ENCODE results near the gene SVEP1.
"Not testable (repeated sequence)": the region's sequence is repeated elsewhere in the genome, so short reads cannot be mapped to it uniquely, and the experiment has no call there.

The SVEP1 gene

DNA sequence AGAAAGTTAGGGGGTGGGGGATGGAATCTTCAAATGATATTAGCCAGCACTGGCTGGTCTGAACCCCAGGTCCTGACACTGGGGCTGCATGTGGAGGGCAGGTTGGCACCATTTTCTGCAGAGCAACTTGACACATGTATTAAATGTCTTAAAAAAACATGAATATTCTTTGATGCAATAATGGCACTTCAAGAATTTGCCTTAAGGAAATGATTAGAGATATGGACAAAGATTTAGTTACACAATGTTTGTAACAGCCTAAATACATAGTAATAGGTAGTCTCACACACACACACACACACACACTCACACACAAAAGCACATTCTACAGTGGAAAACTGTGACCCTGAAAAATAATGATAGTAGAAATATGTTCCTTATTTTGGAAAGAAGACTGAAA, 3.6 kb downstream of the SVEP1 start:
- no peak for FAIRE-seq

DNA sequence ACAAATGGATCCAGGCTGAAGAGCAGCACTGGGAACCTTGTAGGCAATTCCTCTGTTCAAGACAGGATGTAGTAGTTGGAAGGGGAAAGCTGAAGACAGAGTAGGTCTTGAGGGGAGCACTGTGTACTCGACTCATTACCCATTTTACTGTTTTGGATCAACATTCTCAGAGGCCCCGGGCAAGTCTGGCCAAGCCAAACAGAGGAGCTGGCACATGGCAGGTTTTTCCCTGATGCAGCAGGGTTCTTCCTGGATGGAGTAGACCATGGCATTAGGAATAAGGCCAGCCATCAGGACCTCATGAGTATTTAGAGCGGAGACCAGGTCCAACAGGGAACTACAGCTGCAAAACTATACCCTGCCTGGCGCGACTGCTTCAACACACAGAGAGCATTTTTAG, 4.4 kb downstream of the SVEP1 start:
- no peak for FAIRE-seq

DNA sequence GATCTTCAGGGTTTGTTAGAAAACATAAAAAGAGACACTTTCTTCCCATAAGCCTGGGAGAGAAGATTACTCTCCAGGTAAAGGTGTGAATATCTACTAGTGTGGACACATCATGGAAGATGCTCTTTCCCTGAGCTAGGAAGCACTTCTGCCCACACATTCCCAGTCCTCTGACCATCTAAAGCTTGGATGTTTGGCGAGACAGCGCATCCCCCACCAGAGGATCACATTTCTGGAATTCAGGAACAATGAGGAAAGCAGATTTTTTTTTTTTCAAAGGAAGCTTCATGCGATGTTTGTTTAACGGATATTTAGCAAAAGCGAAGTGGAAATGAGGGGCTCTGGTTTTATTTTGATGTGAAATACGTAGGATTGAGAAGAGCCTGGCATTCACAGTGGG, 6.2 kb downstream of the SVEP1 start:
- no peak for FAIRE-seq

DNA sequence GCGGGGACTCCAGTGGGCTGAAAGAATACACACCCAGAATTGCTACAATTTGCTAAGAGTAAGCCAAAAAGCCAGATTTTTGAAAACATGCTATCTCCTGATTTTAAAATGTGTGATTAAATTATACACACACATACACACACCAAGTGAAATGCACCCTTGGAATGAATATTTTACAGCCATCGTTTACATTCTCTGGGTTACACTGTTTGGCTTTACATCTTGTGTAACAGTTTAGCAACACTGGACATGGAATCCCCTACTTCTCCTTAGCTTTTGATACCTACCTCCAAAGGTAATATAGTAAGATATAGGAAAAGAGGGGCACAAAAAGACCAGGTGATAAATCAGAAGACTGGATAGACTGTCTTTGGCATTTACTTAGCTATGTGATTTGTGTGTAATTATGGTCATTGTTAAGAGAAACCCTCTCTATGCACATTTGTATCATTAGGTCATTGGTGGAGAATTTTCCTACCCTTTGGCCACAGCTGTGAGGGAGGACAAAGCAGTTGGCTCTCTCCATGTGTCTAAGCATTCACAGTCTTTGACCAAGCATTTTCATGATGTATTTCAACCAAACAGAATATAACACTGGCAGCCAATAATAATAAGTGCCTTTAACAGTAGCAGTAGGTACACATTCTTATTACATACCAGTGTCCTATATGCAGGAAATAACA, 7.6 kb downstream of the SVEP1 start:
- no peak for FAIRE-seq

DNA sequence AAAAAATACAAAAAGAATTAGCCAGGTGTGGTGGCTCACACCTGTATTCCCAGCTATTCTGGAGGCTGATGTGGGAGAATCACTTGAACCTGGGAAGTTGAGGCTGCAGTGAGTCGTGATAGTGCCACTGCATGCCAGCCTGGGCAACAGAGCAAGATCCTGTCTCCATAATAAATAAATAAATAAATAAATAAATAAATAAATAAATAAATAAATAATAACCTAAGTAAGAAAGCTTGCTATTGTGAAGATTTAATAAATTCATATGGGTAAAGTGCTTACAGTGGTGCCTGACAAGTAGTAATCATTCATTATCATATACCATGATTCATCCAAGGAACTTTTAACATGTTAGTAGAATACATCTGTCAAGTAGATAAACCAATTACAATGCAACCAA, 13.4 kb downstream of the SVEP1 start:
- no peak for FAIRE-seq

DNA sequence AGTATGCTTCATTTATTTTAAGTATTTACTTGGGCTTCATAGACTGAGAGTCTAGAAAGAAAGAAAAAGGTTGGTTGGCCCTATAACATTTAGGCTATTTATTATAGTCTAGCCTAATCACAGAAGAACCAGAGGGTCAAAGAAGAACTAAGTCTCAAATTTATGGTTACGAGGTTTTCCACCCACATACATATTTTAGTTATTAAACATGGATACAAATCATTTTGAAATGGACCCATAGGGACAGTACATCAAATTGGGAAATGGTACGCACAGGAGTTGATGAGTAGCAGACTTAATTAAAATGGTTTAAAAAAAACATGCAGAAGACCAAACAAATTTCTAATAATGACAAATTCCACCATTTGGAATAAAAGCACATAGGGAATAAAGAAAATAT, 17.7 kb downstream of the SVEP1 start:
- FAIRE-seq, result no peak

DNA sequence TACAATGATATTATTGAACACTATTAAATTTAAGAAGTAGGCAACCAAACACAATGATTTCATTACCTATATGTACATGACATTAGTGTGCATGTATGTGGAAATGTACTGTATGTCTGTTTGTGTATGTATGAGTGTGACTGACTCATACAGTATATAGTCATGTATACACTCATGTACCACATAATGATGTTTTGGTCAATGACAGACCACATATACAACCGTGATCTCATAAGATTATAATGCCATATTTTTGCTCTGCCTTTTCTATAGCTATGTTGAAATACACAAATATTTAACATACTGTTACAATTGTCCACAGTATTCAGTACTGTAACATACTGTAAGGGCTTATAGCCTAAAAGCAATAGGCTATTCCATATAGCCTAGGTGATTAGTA, 19.7 kb downstream of the SVEP1 start:
- no peak for FAIRE-seq

DNA sequence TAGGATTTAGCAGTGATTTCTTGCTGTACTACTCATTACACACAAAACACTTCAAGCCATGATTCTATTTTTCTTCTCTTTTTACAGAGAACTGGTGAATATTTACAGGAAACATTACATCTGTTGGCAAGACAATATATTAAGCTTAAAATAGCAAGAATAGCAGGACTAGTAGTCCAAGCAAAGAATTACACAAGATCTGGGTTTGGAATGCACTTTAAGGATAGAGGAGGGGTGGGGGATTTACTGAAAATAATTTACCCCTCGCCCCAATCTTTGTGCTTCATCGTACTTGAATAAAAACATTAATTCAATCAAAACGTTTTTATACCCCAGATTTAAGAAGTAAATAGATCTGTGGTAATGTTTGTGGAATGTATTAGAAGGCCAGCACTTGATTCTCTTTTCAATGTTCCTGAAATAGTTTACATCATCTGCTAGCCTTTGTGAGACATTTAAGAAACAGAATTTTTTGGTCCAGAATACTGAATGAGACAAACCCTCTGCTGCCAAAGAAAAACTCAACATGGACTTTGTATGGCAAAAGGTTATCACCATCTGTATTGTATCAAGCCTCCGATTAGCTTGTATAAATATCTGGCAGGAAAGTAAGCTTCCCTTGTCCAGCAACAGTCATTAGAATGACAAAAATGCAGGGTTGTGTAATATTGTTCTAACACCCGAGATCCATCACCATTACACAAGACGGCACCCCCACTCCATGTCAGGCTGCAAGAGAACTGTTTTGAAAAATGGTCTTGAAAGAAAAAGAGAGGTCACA, 23.8 kb downstream of the SVEP1 start:
- no peak for FAIRE-seq

DNA sequence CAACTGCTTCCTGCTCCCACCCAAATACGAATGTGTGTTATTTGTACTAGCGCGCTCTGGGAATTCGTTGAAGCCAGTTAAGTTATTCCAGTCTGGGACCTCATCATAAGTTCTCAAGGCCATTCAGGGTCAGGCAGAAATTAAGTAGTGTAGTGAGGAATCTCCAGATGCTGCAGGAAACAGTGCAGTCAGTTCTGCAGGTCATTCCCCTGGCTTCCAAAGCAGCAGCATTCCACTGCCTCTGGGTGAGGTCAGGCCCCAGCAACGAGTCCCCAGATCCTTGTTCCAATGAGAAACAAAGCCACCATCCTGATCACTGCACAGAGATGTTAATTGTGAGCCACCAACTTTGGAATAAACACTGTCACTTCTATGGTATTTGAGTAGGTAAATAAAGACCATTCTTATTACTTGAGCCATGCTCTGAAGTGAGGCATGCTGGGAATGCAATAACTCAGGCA, 33.1 kb downstream of the SVEP1 start:
- FAIRE-seq, result no peak

DNA sequence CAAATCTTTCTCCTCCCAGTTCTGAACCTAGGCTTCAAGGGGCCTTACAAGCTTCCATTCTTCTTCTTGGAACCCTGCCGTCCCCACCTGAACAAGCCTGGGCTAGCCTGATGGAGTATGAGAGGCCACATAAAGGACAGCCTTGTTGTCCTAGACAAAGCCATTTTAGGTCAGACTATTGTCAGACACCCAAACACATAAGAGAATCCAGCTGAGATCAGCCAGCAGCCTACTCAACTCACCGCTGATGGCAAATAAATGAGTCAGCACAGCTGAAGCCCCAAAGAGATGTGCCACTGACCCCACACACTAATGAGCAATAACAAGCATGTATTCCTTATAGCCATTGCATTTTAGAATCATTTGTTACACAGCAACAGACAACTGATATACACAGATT, 33.8 kb downstream of the SVEP1 start:
- no peak for FAIRE-seq

DNA sequence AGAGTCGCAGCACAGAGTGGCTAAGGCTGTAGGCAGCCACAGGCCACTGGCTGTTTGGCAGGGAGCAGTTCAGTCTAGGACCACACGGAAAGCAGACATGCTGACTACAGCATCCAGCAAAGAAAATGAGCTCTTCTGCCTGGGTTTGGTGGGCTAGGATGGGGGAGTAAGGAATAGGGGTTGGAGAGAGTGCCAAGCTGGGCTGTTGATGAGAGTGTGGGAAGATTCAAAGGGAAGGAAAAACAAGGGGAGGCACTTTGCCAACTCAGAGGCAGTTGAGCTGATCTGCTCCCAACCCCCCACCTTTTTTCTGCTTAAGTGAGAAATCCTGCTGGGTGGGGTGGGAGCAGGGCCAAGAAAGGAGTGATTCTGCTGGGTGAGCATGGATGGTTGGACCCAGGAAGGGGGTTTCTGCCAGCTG, 35.9 kb downstream of the SVEP1 start:
- no peak for FAIRE-seq

DNA sequence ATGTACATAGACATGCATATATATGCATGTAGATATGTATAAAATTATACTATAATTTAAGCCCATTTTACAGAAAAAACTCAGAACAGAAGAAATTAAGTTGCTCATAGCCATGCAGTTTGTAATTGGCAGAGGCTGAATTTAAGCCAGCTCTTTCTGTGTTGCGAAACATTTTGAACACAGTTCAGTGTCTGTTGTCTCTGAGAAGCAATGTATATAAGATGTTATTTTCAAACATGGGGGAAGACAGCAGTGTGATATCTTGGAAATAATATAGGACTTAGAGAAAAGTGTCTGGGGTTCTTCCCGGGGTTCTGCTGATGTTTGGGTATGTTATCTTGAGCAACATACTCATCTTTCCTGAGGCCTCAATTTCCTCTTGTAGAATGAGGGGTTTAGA, 37.6 kb downstream of the SVEP1 start:
- FAIRE-seq, result no peak

DNA sequence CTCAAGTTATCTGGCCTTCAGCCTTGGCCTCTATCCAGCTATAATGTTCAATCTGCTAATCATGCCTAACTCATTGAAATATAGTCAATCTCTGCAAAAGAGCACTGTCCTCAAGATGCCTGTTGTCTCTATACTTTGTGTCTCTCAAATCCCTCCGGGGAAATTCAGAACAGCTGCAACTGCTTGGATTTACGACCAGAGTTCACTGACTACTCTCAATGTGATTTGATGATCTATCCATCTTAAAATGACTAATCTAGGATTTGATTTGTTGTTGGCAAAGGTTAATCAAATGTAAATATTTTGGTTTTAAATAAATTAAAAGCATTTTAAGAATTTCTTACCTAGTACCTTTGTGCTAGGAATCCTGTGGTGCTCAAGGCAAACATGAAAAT, 40.9 kb downstream of the SVEP1 start:
- FAIRE-seq, result no peak

DNA sequence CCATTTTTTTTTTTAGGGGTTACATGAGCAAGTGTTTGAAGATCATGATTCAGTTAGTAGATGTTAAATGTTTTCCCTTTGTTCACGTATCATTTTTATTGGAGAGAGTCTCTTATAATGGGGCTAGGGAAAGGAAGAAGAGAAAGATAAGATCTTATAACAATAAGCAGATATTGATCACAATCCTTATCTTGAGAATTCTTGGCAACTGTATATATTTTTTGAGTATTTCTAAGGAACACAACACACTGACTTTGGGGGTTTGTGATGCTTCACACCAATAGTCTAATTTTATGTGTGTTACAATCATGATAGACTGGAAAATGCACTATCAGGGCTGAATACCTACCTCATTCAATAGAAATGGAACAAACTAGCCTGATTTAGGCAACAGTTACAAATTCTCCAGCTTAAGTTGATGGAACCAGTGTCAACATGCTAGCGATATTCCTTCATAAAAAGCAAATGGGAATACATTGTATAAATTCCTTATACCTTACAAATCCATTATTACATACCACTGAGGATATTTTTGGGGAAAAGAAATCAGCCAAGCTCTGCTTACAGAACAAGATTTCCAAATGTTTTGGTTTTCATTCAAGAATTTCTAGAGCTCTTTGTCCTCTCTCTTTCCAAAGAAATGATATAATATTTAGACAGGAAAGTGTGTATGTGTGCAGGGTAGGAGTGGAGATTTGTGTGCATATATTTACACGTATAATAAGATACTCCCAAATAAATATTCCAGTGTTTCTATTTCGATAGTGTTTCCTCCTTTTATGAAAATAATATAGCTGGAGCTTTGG, 41.5 kb downstream of the SVEP1 start:
- FAIRE-seq, result no peak

DNA sequence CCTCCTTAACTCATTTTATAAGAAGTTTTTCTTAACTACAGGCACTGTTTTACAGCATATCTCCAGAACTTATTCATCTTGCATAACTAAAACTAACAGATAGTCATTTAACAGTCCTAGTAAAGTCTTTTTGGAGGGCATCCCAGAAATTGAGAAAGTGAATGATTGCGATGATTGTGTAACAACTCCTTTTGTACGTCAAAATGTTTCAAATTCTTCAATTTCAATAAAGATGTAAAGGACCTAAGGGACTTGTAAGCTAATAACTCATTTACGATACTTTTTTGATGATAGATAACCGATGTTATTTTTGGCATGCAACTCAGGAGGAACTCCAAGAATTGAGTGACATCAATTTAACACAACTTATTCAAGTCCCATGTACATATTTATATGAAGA, 42.7 kb downstream of the SVEP1 start:
- FAIRE-seq, result no peak

DNA sequence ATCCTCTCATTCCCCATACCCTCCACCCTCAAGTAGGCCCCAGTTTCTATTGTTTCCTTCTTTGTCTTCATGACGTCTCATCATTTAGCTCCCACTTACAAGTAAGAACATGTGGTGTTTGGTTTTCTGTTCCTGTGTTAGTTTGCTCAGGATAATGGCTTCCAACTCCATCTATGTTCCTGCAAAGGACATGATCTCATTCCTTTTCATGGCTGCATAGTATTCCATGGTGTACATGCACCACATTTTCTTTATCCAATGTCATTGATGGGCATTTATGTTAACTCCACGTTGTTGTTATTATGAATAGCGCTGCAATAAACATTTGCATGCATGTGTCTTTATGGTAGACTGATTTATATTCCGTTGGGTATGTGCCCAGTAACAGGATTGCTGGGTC, 45.4 kb downstream of the SVEP1 start:
- FAIRE-seq, result not testable (repeated sequence)

DNA sequence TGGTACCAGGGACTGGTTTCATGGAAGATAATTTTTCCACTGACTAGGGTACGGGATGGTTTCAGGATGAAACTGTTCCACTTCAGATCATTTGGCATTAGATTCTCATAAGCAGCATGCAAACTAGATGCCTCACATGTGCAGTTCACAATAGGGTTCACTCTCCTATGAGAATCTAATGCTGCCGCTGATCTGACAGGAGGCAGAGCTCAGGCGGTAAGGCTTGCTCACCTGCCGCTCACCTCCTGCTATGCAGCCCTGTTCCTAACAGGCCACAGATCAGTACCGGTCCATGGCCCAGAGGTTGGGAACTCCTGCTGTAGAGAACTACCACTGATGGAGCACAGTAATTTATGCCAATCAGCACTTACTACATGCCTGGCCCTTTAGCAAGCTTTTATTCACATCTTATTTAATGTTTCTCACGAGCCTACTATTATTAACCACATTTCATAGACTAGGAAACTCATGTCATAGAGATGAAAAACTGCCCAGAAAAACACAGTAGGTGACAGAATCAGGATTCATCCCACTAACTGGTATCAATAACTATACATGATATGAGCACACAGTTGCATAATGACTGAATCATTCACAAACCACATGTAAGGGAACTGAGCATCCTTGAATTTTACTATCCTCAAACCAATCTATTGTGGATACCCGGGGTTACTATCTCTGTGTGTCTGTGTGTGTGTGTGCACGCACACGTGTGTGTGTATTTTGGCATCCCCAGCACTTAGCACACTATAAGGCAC, 46.5 kb downstream of the SVEP1 start:
- FAIRE-seq, result no peak

DNA sequence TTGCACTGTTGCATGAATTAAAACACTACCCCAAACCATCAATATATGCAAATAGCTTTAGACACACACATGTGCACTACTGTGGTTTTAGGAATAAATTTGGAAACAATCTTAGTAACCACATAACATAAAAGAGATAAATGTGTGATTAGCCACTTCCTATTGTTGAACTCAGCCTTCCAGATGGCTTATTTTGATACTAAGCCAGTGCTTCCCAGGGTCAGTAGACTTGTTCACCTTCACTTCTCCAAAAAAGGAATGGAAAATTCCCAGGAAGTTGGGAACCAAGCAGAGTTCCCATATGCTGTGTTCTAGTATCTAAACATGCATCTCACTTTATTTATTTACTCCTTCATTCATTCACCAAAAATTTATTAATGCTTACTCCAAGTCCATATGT, 47.8 kb downstream of the SVEP1 start:
- no peak for FAIRE-seq

DNA sequence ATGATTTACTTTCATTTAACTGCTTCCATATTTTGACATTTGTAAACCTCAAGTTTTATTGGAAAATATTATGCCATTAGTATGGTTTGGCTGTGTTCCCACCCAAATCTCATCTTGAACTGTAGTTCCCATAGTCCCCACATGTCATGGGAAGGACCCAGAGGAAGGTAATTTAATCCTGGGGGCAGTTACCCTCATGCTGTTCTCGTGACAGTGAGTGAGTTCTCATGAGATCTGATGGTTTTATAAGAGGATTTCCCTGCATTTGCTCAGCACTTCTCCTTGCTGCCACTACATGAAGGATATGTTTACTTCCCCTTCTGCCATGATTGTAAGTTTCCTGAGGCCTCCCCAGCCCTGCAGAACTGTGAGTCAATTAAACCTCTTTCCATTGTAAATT, 48.3 kb downstream of the SVEP1 start:
- FAIRE-seq, result not testable (repeated sequence)

DNA sequence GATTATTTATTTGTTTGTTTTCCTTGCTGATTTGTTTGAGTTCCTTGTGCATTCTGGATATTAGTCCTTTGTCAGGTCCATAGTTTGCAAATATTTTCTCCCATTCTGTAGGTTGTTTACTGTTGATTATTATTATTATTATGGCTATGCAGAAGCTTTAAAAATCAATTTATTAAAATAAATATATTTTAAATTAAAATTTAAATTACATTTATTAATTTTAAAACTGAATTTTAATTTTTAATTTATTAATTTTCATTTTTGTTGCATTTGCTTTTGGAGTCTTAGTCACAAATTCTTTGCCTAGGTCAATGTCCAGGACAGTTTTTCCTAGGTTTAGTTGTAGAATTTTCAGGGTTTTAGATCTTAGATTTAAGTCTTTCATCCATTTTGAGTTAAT, 50.9 kb downstream of the SVEP1 start:
- no peak for FAIRE-seq

DNA sequence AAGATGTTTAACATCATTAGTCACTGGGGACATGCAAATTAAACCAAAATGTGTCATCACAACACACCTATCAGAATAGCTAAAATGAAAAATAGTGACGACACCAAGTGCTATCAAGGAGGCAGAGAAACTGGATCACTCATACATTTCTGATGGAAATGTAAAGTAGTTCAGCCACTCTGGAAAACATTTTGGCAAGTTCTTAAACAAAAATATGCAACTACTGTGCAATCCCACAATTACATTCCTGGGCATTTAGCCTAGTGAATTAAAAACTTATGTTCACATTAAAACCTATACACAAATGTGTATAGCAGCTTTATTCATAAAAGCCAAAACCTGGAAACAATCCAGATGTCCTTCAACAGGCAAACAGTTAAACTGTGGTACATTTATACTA, 53.1 kb downstream of the SVEP1 start:
- no peak for FAIRE-seq

DNA sequence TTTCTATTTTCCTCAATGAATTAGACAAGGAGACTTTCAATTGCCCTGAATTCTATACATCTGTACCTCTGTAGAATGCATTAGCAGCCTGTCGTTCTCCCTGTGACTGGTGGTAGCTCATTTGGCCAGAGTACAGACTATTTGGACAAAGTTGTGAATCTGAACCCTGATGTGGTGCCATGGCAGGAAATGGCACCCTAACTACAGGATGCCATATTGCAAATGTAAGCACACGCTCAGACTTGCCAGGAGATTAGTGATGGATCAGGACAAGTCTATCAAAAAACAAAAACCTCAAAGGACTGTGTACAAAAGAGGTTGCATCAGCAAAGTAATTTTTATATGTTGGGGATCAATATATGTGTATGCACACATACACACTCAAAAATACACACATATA, 58.3 kb downstream of the SVEP1 start:
- FAIRE-seq, result no peak

DNA sequence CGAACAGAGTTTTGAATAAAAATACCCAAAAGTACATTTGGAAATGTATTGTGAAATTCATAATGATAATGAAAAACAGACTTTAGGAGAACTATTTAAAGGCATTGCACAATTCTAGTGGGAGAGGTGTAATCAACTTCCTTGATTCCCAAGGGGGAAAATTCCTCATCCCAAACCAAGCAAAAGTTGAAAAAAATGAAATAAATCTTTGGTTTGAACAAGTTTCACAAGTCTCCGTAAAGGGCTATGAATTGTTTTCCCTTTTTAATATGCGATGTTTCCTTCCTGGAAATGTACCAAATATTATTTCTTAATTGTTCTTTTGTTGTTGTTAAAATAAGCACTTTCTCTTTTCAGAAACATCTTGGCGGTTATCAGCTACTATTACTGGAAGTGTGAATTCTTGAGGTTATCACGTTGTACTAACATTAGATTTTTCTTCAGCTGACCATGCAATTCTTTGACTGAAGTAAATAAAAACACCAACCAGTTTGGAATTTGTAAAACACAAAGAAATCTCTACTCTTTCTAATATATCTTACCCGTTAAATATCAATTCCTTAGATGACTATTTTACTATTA, 59.3 kb downstream of the SVEP1 start:
- no peak for FAIRE-seq

Measured in islet of Langerhans (tissue), 1 donor.